KMS-11 (cell line): Measurements from ENCODE around the gene HEXD.
"Not testable (repeated sequence)": the region's sequence is repeated elsewhere in the genome, so short reads cannot be mapped to it uniquely, and the experiment has no call there.

Experiments used
- H2AFZ ChIP-seq: fragments of 200-600 bp; sonication (generic); 2 replicates; pipeline ENCODE4 v1.6.1; 2016; ENCODE audit warnings: antibody characterized with exemption, mixed run types, low read depth
- H3K27ac ChIP-seq: fragments of 200-600 bp; sonication (generic); 2 replicates; pipeline ENCODE4 v1.6.1; 2016; ENCODE audit warnings: mild to moderate bottlenecking, mixed run types
- H3K27me3 ChIP-seq: fragments of 200-600 bp; sonication (generic); 2 replicates; pipeline ENCODE4 v1.6.1; 2017; ENCODE audit warnings: mild to moderate bottlenecking, low read depth, mixed run types, moderate library complexity; ENCODE audit not compliant: insufficient read depth
- H3K36me3 ChIP-seq: fragments of 200-600 bp; sonication (generic); 2 replicates; pipeline ENCODE4 v1.6.1; 2017; ENCODE audit warnings: mild to moderate bottlenecking, mixed run types; ENCODE audit not compliant: insufficient read depth
- H3K4me1 ChIP-seq: fragments of 200-600 bp; sonication (generic); 2 replicates; pipeline ENCODE4 v1.6.1; 2016; ENCODE audit warnings: mild to moderate bottlenecking, low read depth, mixed run types; ENCODE audit not compliant: poor library complexity, severe bottlenecking
- H3K4me2 ChIP-seq: fragments of 200-600 bp; sonication (generic); 2 replicates; pipeline ENCODE4 v1.7.0; 2016; ENCODE audit warnings: mild to moderate bottlenecking, mixed run types
- H3K4me3 ChIP-seq: fragments of 200-600 bp; sonication (generic); IDR thresholded peaks from 2 replicates; pipeline ENCODE4 v1.6.1; 2017; ENCODE audit warnings: low read depth, low read length, mixed read lengths; ENCODE audit not compliant: insufficient read depth
- H3K79me2 ChIP-seq: fragments of 200-600 bp; sonication (generic); 2 replicates; pipeline ENCODE4 v1.6.1; 2016; ENCODE audit warnings: low read depth, mixed run types; ENCODE audit not compliant: insufficient read depth
- H3K9ac ChIP-seq: fragments of 200-600 bp; sonication (generic); 2 replicates; pipeline ENCODE4 v1.6.1; 2016; ENCODE audit warnings: mild to moderate bottlenecking, mixed run types
- H4K20me1 ChIP-seq: fragments of 200-600 bp; sonication (generic); 2 replicates; pipeline ENCODE4 v1.6.1; 2016; ENCODE audit warnings: mild to moderate bottlenecking, mixed run types; ENCODE audit not compliant: insufficient read depth
- CTCF ChIP-seq: fragments of 200-600 bp; sonication (generic); conservative IDR thresholded peaks from 2 replicates; pipeline ENCODE4 v1.6.1; 2017; ENCODE audit warnings: low read depth, mild to moderate bottlenecking, antibody characterized with exemption, low read length, moderate library complexity, mixed read lengths

The HEXD gene

GRCh38 chr17:82449131-82449882 lies 31.2 kb downstream of the HEXD start:
- TF ChIP-seq CTCF: no peak
- H4K20me1 ChIP-seq: no peaks in the 10 kb centered on the region
- no peaks in the 10 kb centered on the region for H3K27me3 ChIP-seq
- H2AFZ ChIP-seq: peak overlapping the region; percentile 44; the same call in 1 of the 2 replicates
- H3K36me3 ChIP-seq: no peaks in the 10 kb centered on the region
- peak overlapping the region; percentile 76 for H3K9ac ChIP-seq
- peaks cover 12% of the 10 kb centered on the region for H3K4me1 ChIP-seq
- H3K4me2 ChIP-seq: peak overlapping the region; percentile 80
- H3K4me3 ChIP-seq: no peak overlapping the region
- H3K79me2 ChIP-seq: peaks cover 32% of the 10 kb centered on the region; the same call in 1 of the 2 replicates
- H3K27ac ChIP-seq: peak overlapping the region; percentile 89

GRCh38 chr17:82449883-82450356 lies 31.8 kb downstream of the HEXD start:
- Histone ChIP-seq H3K27ac (peak overlapping the region; percentile 89), H3K4me3 (no peak overlapping the region), H2AFZ (peak overlapping the region; percentile 44; the same call in 1 of the 2 replicates), H3K4me1 (peaks cover 12% of the 10 kb centered on the region), H3K36me3 (no peaks in the 10 kb centered on the region), H3K9ac (peak overlapping the region; percentile 76), H3K4me2 (peak overlapping the region; percentile 80), H4K20me1 (no peaks in the 10 kb centered on the region), H3K27me3 (no peaks in the 10 kb centered on the region), H3K79me2 (peaks cover 32% of the 10 kb centered on the region; the same call in 1 of the 2 replicates)
- TF ChIP-seq CTCF: no peak

GRCh38 chr17:82450357-82451106 lies 32.4 kb downstream of the HEXD start, which contains the start of gene CYBC1:
Gene CYBC1 (minus strand): TSS chr17:82450752. CDS start chr17:82449254, 1,498 bp downstream.
- no peaks in the 10 kb centered on the region for H4K20me1 ChIP-seq
- H3K4me3 ChIP-seq: no peak within 1 kb of the TSS
- TF ChIP-seq CTCF: no peak
- peak within 1 kb of the TSS; percentile 89 for H3K27ac ChIP-seq
- peaks cover 18% of the 10 kb centered on the region for H3K4me1 ChIP-seq
- no peaks in the 10 kb centered on the region for H3K36me3 ChIP-seq
- peak within 1 kb of the TSS; percentile 76 for H3K9ac ChIP-seq
- H3K4me2 ChIP-seq: peak within 1 kb of the TSS; percentile 91
- H3K79me2 ChIP-seq: peaks cover 32% of the 10 kb centered on the region; the same call in 1 of the 2 replicates
- no peaks in the 10 kb centered on the region for H3K27me3 ChIP-seq
- peak within 1 kb of the TSS; percentile 44; the same call in 1 of the 2 replicates for H2AFZ ChIP-seq

GRCh38 chr17:82452162-82452561 lies 34.0 kb downstream of the HEXD start:
- Histone ChIP-seq H3K79me2 (peaks cover 22% of the 10 kb centered on the region; the same call in 1 of the 2 replicates), H3K27me3 (no peaks in the 10 kb centered on the region), H3K4me2 (no peak overlapping the region), H3K4me1 (peaks cover 34% of the 10 kb centered on the region), H3K36me3 (no peaks in the 10 kb centered on the region), H4K20me1 (no peaks in the 10 kb centered on the region), H3K27ac (no peak overlapping the region), H3K4me3 (no peak overlapping the region), H2AFZ (no peak overlapping the region), H3K9ac (no peak overlapping the region)
- no peak for TF ChIP-seq CTCF

GRCh38 chr17:82453151-82453550 lies 35.0 kb downstream of the HEXD start:
- not testable (repeated sequence) for H3K27me3 ChIP-seq, H2AFZ ChIP-seq, H4K20me1 ChIP-seq, H3K36me3 ChIP-seq, H3K4me3 ChIP-seq, H3K4me2 ChIP-seq, H3K27ac ChIP-seq, H3K9ac ChIP-seq
- Histone ChIP-seq H3K79me2 (peaks cover 15% of the 10 kb centered on the region; the same call in 1 of the 2 replicates), H3K4me1 (peaks cover 41% of the 10 kb centered on the region)

- not testable (repeated sequence) for H3K4me2 ChIP-seq
Measured at GRCh38 chr17:82453706-82454105, 35.6 kb downstream of the HEXD start.

More at GRCh38 chr17:82453706-82454105, 35.6 kb downstream of the HEXD start:
- not testable (repeated sequence) for H4K20me1 ChIP-seq, H3K27ac ChIP-seq, H3K4me3 ChIP-seq, H3K27me3 ChIP-seq, H2AFZ ChIP-seq, H3K36me3 ChIP-seq, H3K9ac ChIP-seq
- Histone ChIP-seq H3K4me1 (peaks cover 39% of the 10 kb centered on the region), H3K79me2 (peaks cover 14% of the 10 kb centered on the region; the same call in 1 of the 2 replicates)
